NCI-H187 treated with DMSO at 0.1 percent for 48 hours (cell line): Measurements from ENCODE around the gene GLI3.

Experiments
- DNase-seq: peaks from one replicate; lab custom pipeline; 2025; lab: John Stamatoyannopoulos, UW

Gene GLI3

GRCh38 chr7:41998041-41998440 lies 239.0 kb downstream of the GLI3 start:
- no peak for DNase-seq

GRCh38 chr7:41997151-41997550 lies 239.9 kb downstream of the GLI3 start:
- DNase-seq = no peak

GRCh38 chr7:41996381-41997035 lies 240.5 kb downstream of the GLI3 start:
- DNase-seq = no peak

GRCh38 chr7:41995632-41996271 lies 241.3 kb downstream of the GLI3 start:
- no peak for DNase-seq

GRCh38 chr7:41994746-41995110 lies 242.3 kb downstream of the GLI3 start:
- no peak for DNase-seq

- no peak for DNase-seq
Observed at GRCh38 chr7:41994036-41994745, 242.8 kb downstream of the GLI3 start.

GRCh38 chr7:41992881-41993867 lies 243.8 kb downstream of the GLI3 start:
- no peak for DNase-seq

GRCh38 chr7:41984888-41985287 lies 252.1 kb downstream of the GLI3 start:
- DNase-seq = no peak

- DNase-seq = no peak
Observed at GRCh38 chr7:41981046-41982040, 255.7 kb downstream of the GLI3 start.

GRCh38 chr7:41979834-41980307 lies 257.1 kb downstream of the GLI3 start:
- no peak for DNase-seq

GRCh38 chr7:41978858-41979257 lies 258.2 kb downstream of the GLI3 start:
- no peak for DNase-seq

- DNase-seq = no peak
Observed at GRCh38 chr7:41977661-41978060, 259.3 kb downstream of the GLI3 start.

GRCh38 chr7:41977151-41977651 lies 259.8 kb downstream of the GLI3 start:
- DNase-seq = no peak

GRCh38 chr7:41976411-41976810 lies 260.6 kb downstream of the GLI3 start:
- DNase-seq = no peak

GRCh38 chr7:41975849-41976248 lies 261.2 kb downstream of the GLI3 start:
- DNase-seq = no peak

- no peak for DNase-seq
Observed at GRCh38 chr7:41974870-41975557, 262.0 kb downstream of the GLI3 start.

- DNase-seq = no peak
Observed at GRCh38 chr7:41973202-41973730, 263.7 kb downstream of the GLI3 start.

GRCh38 chr7:41972776-41973175 lies 264.2 kb downstream of the GLI3 start:
- DNase-seq = no peak

GRCh38 chr7:41972270-41972669 lies 264.7 kb downstream of the GLI3 start:
- no peak for DNase-seq
